HG03565 (cell line): ENCODE measurements around the gene GOLGA6D.
"Not testable (repeated sequence)": the region's sequence is repeated elsewhere in the genome, so short reads cannot be mapped to it uniquely, and the experiment has no call there.

Source experiments
- ATAC-seq: cut with Tn5 transposase; IDR thresholded peaks from one replicate; pipeline ENCODE4 v1.9.1; 2021; ENCODE audit warnings: mild to moderate bottlenecking, moderate library complexity; ENCODE audit not compliant: unreplicated experiment

The GOLGA6D gene, protein sequence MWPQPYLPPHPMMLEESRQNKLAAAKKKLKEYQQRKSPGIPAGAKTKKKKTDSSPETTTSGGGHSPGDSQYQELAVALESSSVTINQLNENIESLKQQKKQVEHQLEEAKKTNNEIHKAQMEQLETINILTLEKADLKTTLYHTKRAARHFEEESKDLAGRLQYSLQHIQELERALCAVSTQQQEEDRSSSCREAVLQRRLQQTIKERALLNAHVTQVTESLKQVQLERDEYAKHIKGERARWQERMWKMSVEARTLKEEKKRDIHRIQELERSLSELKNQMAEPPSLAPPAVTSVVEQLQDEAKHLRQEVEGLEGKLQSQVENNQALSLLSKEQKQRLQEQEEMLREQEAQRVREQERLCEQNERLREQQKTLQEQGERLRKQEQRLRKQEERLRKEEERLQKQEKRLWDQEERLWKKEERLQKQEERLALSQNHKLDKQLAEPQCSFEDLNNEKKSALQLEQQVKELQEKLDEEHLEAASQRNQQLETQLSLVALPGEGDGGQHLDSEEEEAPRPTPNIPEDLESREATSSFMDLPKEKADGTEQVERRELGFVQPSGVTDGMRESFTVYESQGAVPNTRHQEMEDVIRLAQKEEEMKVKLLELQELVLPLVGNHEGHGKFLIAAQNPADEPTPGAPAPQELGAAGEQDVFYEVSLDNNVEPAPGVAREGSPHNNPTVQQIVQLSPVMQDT

DNA sequence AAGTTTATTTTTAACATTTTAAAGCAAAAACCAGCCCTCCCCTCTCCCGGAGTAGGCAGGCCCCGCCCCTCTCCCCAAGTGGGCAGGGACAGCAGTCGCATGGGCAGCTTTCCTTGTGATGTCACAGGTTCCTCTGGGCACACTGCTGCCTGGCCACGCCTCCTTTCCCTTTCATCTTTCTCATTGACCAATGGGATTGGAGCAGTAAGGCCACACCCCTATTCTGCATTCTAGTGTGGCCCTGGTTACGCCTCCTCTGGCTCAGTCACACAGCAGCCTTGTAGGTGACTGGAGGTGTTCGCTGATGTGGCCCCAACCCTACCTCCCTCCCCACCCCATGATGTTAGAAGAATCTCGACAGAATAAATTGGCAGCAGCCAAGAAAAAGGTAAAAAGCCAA is at the start of gene GOLGA6D:
TSS of gene GOLGA6D (plus strand) at position 264 of the 400 bp plus-strand sequence. CDS start at position 305, 41 bp downstream.
- ATAC-seq, result not testable (repeated sequence)

DNA sequence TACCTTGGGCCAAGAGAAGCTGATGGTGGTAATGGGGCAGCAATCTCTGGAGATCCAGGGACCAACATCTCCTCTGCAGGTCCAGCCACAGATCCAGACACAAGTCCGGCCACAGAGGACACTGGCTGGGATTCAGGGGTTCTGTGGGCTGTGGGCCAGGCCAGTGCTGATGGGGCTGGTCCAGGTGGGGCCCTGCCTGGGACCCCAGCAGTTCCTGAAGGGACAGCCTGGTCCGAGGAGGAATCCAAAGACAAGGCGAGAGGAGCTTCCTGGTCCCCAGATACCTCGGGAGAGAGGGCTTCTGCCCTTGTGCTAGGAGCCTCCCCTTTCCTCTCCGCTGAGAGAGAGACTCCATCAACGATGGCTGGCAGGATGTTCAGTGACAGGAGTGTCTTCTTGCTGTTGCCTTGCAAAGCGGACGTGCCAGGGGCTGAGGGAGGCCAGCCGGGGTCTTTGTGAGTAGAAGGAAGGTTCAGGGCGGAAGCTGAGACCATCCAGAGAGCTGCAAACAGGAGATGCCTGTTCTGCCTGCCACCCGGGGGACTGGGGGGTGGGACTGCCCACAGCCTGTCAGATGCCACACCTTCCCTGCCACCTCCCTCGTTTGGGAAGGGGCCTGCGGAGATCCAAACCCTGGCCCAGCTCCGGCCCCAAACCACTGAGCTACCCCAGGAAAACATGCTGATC is 49.0 kb upstream of the GOLGA6D start:
- no peak for ATAC-seq

DNA sequence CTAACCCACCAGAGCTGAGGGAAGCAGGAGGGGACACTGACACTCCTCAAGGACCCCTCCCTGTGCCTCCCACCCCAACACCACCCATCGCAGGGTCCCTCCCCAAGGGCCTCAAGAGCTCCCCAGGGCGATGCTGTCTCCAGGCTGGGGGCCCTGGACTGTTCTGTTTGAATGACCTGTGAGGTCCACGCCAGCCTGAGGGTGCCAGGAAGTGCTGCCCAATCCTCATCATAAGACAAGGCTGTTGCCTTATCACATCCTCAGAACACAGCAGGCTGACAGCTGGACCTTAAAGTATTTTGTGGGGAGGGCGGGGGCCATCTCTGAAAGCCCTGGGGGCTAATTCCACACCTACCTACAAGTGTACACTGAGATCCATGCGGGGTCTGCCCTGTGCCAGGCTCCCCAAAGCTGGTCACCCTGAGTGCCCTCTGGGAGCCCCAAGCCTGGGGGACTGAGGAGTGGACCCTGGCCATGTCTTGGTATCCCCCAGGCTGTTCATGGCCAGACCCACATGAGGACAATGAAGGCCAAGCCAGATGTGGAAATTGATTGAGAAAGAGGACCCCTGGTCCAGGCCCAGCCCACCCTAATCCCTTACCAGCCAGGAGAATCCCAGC is 48.3 kb upstream of the GOLGA6D start:
- ATAC-seq, result no peak

DNA sequence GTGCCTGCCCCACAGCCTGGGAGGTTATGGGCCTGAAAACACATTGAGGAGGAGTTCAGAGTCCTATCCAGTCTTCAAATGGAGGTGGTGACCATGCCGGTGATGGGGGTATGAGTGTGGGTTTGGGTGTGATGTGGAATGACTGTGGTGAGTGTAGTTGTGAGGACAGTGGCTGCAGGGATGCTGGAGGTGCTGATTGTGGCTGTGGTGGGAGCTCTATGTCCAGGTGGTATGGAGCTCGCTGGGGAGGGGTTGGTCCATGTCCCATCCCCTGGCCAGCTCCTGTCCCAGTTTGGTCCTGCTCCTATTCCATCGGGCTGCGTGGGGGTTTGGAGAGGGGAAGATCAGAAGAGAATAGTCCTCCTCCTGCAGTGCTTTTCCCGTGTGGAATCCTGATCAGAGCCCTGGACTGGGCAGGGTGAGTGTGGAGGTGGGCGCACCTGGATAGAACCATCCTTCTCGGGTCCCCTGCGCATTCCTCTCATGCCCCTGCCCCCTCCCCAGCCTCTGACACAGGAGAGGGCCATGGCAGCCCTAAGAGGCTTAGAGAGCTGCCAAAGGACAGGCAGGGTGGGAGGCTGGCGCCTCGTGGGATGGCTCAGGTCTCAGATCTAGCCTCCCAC is 47.5 kb upstream of the GOLGA6D start:
- no peak for ATAC-seq

DNA sequence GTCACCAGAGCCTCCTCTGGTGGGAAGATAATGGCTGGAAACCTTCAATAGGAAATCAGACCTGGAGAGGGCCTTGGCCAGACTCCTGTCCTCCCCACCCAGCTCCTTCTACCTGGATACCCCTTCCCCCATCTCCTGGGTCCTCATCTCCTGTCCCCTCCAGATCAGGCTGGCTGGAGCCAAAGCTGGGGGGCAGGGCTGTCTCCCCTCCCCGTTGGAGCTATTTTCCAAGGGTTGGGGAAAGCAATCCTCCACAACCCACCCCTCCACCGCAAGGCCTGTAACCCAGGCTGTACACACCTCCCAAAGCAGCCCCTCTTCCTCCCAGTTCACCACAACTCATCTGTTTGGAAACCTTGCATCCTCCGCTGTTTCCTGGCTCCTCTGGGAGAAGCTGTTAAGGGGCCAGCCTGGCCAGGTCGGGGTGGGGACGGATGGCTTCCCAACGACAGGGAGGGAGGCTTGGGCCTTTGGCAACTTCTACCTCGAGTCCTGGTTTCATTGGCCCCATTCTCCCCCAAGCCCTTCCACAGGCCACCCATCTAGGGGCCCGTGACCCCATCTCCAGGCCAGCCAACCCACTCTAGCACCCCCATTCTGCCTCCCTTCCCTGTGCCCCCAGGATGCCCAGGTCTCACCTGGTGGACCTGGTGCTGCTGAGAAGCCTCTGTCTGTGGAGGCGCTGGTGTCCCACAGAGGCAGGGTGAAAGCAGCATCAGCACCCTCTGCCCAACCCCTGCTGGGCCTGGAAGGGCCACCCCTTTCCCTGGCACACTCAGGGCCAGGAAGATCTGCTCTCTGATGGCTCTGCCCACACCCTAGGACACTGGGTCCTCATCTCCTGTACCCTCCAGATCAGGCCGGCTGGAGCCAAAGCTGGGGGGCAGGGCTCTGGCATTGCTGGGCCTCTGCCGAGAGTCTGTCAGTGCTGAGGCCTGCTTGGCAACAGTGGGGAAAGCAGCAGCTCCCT is 46.6 kb upstream of the GOLGA6D start:
- no peak for ATAC-seq

DNA sequence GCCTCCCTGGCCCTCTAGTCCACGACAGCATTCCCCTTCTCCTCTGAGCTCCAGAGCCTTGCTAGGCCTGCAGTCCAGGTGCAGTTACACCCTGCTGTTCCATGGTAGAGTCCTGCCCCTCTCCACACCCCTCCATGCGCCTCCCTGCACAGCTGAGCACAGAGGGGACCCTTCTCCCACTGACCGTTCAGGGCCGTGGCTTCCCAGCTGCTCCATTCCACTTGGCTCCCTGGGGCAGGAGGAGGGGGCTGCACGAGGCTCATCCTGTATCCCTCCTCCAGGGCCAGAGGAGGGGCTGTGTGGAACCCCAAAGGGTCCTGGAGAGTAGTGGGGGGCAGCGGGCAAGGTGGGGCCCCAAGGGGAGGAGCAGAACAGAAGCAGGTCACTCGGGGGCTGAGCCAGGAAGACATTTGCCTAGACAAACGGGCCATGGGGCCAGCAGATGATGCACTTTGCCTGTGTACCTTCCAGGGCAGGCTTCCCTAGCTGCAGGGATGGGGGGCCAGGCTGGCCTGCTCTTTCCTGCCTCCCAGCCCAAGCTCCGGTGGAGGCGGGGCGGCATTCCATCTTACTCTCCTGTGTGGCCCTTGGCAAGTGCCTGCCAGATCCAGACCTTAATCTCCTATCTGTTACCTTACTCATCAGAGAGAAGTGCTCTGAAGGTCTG is 45.2 kb upstream of the GOLGA6D start:
- no peak for ATAC-seq

DNA sequence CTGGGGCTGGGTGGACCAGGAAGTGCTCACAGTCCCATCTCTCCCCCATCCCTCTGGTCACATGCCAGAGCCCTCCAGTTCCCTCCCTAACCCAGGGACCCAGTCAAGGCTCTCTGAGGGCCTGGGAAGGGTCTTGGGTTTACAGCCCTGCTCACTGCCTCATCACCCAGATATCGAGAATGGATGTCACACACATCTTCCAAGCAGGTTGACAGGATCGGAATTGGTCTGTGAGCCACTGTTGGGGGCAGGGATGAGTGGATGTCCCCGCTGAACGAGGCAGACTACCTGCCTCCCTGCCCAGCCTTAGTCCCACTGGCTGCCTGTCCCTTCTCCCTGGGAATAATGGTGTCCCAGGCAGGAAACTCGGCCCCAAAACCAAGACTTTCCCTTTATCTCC is 44.5 kb upstream of the GOLGA6D start:
- no peak for ATAC-seq

DNA sequence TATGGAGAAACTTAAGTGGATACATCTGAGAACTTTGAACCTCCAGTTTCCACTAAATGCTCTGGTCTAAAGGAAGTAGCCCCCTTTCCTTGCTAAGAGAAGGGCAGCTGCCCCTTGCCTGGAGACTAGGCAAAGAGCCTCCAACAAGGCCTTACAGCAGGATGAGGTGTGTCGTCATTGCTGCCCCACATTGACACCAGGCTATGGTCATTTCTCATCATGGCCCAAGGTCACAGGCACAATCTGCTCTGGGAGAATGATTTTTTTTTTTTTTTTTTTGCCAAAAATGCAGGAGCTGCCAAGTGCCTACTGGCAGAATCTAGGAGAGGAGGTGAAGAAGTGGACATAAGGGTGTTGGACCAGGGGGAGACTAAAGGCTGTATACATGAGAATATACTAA is 36.9 kb upstream of the GOLGA6D start:
- ATAC-seq, result not testable (repeated sequence)

DNA sequence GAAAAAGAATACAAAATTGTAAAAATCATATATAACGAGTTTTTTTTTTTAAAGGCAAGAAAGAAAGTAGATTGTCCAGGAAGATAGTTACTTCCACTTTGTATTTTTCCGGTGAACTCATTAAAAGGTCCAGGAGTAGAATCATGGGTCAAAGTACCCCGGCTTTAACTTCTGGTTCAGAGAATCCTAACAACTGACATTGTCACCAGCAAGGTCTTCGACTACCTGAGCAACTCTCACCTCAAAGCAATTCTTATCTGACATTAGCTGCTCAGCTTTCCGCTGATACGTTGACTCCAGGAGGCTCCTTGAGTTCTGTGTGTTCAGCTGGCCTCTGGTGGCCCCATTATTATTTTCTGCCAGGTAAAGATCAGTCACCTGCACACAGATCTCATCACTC is 33.6 kb upstream of the GOLGA6D start:
- ATAC-seq, result not testable (repeated sequence)

DNA sequence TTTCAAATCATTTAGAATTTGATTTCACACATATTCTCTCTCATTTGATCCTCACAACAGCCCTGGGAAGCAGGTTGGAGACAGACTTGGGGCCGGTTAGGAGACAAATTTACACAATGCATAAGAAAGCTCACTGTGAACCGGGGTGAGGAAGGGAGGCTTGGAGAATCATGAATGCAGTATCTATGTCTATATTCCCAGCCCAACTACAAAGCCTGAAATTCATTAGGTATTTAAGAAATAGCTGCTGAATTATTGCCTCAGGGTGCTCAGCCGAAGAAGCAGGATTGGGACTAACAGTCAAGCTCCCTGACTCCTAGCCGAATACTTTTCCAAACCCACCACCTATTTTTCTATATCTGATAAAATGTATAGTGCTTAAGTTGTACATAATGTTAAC is 32.9 kb upstream of the GOLGA6D start:
- no peak for ATAC-seq

DNA sequence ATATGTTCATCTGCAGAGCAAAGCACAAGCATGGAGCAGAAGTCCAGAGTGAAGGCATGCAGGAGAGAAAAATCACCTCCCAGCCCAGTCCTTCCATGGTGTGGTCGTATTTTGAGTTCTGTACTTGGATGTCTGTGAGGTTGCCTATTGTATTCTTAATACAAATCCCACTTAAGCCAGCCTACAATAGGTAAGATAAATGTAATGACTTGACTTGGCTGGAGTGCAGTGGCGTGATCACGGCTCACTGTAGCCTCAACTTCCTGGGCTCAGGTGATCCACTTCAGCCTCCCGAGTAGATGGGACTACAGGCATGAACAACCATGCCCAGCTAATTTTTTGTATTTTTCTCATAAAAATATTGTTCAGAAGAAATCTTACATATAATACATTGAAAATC is 31.3 kb upstream of the GOLGA6D start:
- not testable (repeated sequence) for ATAC-seq

DNA sequence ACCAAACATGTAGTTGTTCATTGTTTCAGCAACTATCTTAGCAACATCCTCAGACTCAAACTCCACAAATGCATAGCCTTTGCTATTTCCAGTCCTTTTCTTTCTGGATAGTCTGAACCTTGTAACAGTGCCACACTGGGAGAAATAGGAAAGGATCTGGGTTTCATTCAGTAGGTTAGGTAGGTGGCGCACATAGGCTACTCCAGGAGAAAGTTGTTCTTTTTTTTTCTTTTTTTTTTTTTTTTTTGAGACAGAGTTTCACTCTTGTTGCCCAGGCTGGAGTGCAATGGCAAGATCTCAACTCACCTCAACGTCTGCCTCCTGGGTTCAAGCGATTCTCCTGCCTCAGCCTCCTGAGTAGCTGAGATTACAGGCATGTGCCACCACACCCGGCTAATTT is 30.4 kb upstream of the GOLGA6D start:
- not testable (repeated sequence) for ATAC-seq

DNA sequence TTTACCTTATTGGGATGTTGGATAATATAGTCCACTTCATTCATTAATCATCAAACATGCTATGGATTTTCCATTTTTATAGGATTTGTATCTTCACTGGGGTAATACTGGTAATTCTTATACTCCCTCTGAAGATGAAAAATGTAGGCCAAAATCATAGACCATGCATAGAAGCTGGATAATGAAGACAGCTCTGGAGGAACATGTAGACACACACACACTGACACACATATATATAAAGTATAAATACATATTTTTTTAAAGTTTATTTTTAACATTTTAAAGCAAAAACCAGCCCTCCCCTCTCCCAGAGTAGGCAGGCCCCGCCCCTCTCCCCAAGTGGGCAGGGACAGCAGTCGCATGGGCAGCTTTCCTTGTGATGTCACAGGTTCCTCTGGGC is 24.6 kb upstream of the GOLGA6D start, which contains the start of gene GOLGA6C:
TSS of gene GOLGA6C (plus strand) at position 301 of the 400 bp plus-strand sequence. CDS start 265 bp downstream, outside the sequence.
- ATAC-seq, result not testable (repeated sequence)

DNA sequence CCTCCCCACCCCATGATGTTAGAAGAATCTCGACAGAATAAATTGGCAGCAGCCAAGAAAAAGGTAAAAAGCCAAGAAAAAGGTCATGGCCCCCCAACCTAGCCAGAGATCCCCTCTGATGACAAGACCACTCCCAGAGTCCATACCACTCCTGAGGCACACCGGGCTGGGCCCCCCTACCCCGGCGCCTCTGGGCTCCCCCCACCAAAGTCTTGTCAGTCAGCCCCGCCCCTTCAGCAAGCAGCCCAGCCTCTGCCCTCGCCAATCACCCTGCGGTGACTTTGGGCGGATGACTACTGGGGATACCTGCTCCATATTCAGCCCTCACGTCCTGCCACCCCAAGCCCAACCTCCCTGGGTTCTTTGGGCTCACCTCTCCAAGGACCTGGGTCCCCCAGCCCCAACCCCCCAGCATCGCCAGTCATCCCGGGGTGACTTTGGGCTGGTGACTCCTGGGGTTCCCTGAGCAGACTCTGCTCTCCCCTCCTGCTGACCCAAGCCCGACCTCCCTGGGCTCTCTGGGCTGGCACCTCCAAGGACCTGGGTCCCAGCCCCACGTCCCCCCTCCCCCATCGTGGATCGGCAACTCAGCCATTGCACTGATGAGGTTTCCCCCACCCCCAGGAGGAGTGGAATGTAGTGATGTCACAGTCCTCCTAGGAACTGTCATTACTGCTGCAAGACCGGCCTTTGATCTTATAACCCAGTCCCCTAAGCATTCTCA is 23.9 kb upstream of the GOLGA6D start:
- not testable (repeated sequence) for ATAC-seq

DNA sequence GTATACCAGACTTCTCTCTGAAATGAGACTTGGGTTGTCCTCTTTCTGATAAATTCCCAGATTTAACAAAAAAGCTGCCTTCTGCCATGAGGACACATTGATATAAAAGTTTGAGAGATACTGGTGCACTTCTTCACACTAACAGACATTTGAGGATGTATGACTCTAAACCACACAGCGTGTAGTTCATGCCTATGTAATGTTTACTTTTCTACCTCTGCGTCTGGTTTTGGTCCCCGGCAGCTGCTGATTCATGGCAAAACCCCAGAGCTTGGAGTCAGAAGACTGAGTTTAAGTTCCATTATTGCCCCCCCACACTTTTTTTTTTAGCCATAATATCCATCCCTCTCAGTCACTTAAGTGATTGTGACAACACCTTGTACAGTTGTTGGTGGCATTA is 22.8 kb upstream of the GOLGA6D start:
- not testable (repeated sequence) for ATAC-seq

DNA sequence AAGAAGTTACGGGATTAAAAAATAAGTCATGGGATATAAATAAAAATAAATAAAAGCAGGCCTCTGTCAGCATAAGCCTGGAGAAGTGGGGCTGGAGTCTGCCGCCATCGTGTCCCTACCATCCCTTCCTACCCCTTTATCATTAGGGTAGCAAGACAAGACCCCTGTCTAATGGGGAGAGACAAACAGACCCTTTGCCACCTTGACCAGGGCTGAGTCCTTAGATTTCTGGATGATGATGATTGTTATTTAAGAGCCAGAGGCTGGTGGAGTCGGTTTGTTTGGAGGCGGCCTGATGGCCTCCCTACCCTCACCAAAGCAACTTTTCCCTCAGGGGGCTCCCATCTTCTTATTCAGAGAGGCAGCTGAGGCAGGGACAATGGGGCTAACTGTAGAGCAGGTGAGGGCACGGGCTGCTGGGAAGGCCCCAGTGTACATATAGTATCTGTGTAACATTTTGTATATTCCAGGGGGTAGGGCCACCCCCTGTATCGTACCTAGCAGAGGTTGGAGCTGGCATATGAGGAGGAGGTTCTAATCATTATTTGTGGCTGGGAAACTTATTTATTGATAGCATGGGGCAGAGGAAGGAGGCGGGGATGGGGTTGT is 8.8 kb upstream of the GOLGA6D start:
- not testable (repeated sequence) for ATAC-seq

DNA sequence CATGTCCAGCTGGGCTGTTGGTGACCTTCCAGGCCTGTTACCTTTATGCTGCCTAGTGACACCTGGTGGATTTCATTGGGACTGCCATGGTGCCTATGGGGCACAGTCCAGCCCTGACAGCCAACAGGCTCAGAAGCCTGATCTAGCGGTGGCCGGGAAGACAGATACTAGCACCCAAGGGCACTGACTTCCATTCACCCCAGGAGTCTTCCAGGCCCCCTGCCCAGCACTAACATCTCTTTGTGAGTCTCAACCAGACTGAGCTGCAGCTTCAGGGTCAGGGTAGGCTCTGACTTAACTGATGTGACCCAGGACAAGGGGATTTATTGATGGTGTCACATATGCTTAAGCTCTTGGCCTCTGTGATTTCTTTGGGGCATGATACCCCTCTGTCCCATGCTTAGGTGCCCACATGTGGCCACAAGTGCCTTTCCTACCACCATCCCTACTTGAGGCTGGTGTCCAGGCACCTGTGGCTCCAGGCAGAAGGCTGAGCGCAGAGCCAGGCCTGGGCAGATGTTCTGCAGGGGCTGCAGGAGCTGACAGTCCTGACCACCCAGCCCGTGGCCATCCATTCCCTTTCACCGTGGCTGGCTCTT is 8.0 kb upstream of the GOLGA6D start:
- ATAC-seq, result peak; percentile 87
